Stimulated activated CD8-positive, alpha-beta memory T cell treated with anti-CD3 and anti-CD28 coated beads, Interleukin-7, amount 100 ng/mL, for 1 hour (primary cell): ENCODE results near the gene HBP1.
"Not testable (repeated sequence)": the region's sequence is repeated elsewhere in the genome, so short reads cannot be mapped to it uniquely, and the experiment has no call there.

Experiments used
- DNase-seq, 2 donors: peaks; one replicate each; pipeline ENCODE4 v3.0.0-alpha.2; 2020; ENCODE audit warnings: low read depth in 2 of 2

The HBP1 gene, protein sequence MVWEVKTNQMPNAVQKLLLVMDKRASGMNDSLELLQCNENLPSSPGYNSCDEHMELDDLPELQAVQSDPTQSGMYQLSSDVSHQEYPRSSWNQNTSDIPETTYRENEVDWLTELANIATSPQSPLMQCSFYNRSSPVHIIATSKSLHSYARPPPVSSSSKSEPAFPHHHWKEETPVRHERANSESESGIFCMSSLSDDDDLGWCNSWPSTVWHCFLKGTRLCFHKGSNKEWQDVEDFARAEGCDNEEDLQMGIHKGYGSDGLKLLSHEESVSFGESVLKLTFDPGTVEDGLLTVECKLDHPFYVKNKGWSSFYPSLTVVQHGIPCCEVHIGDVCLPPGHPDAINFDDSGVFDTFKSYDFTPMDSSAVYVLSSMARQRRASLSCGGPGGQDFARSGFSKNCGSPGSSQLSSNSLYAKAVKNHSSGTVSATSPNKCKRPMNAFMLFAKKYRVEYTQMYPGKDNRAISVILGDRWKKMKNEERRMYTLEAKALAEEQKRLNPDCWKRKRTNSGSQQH

GRCh38 chr7:107168233-107169119 lies at the start of gene HBP1:
HBP1 (plus strand) TSS chr7:107169003; CDS start chr7:107179894, 10,891 bp downstream.
- DNase-seq, result peak; percentile 96

DNA sequence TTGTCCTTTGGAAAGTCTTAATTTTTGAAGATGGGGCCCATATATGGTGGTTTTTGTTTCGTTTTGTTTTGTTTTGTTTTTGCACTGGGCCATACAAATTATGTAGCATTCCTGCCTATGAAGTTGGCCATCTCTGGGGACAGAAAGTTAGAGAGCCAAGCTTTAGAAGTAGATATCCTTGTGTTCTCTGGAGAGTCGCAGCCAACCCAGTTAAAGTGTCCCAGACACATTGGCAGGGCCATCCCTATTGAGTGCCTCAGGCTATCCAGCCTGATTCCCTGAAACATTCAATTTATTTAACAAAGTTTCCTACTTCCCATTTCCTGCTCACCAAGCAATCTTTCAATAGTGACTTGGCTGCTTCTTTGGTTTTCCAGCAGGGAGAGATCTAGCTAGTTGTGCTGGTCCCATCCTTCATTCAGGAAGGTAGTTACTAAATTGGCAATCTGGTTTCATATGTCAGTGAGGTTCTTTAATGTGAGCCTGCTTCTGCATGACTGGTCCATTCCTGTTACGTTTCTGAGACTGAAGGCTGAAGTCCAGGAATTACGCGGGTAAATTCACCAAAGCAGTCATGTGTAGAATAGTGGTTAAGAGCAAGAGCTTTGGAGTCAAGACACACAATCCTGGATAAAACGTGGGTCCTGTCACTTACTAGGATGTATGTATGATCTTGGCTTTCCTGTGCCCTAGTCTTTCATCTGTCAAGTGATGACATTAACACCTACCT lies 49.3 kb upstream of the HBP1 start:
- DNase-seq, result no peak

- DNase-seq, result no peak
Observed at GRCh38 chr7:107122486-107122911, 46.3 kb upstream of the HBP1 start.

- no peak for DNase-seq
Observed at GRCh38 chr7:107123392-107123791, 45.4 kb upstream of the HBP1 start.

DNA sequence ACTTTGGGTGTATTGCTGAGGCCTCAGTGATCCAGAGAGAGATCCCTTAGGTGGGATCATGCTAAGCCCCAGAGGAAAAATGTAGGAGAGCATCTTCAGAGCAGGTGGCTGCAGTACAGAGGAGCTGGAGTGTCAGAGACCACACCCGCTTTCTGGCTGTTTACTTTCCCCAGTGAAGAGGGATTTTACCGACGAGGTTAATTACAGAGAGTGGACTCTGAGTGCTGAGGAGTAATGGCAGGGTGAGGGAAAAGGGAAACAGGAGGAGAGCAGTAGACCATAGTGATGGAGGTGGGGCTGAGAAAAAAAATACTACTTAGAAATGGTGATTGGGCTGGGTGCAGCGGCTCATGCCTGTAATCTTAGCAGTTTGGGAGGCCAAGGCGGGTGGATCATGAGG lies 43.3 kb upstream of the HBP1 start:
- no peak for DNase-seq

DNA sequence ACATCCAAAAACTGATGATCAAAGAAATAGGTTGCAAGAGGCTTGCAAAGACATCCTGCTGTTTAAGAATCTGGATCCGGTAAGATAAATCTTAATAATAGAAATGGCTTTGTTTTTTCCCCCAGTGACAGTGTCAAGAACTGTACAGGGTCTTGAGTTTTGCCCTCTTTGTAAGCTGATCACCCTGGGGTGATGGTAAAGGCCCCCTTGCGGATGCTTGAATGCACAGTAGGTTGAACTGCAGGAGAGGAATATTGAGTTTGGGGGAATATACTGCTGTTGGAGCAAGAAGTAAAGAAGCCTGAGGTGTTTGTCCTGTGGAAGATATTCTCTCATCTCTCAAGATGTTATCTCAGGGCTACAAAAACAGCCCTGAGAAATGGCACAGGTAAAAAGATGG lies 40.6 kb upstream of the HBP1 start:
- no peak for DNase-seq

DNA sequence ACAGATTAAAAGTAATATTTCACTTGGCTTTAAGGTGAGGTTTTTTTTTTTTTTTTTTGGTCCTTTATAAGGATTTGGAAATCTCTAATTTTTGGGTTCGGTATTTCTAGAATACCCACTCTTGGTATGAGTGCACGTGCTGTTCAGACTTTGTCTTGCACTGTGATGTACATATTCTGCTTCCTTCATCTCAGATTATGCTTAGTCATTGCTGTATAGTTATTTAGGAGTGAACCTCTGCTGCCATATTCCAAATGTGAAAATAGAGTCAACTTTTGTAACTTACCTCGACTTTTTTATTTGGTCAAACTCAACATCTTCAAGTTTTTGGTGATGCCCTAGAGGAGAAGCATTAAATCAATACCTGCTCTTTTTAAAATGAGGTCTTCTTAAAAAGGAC lies 40.1 kb upstream of the HBP1 start:
- DNase-seq, result no peak

DNA sequence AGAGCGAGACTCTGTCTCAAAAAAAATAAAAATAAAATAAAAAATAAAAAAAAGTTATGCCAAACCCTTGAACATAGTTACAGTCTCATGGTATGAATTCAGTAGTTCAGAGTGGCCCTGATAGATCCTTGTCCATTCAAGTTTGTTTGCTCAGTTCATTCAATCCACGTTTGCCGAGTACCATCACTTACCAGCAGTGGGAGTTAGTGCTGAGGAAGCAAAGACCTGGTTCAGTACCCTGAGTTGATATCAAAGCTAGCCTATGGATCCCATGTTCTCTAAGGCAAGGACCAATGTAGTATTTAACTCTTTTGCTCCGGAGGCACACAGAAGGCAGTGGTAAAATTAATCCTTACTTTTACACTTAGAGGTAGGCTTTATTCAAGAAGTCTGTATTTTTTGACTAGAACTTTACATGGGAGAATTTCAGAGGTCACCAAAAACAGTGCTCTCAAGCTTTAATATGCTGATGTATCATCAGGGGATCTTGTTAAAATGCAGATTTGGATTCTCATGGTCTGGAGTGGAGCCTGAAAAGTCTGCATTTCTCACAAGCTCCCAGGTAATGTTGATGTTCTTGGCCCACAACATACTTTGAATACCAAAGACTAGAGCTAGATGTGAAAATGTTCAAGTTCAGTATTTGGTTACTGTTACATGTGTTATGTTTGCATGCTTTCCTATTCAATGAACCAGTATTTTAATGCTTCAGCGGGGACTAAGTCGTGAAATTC lies 38.1 kb upstream of the HBP1 start:
- no peak for DNase-seq

DNA sequence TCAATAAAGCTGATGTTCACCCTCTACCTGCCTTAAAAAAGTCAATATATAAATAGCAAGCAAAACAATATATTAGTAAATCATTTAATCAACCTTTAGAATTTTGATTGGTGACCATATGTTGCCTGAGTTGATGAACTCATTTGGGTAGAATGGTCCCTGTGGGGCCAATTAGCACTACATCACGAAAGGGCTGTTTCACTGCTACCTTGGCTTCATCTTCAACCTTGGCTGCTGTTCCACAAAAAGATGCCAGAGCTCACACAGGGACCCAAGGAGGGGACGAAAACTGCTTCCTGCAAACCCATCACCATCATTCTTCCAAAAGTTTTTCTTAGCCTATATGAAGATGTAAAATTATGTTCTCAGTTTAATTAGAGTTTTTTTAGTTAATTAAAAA lies 35.4 kb upstream of the HBP1 start:
- no peak for DNase-seq

DNA sequence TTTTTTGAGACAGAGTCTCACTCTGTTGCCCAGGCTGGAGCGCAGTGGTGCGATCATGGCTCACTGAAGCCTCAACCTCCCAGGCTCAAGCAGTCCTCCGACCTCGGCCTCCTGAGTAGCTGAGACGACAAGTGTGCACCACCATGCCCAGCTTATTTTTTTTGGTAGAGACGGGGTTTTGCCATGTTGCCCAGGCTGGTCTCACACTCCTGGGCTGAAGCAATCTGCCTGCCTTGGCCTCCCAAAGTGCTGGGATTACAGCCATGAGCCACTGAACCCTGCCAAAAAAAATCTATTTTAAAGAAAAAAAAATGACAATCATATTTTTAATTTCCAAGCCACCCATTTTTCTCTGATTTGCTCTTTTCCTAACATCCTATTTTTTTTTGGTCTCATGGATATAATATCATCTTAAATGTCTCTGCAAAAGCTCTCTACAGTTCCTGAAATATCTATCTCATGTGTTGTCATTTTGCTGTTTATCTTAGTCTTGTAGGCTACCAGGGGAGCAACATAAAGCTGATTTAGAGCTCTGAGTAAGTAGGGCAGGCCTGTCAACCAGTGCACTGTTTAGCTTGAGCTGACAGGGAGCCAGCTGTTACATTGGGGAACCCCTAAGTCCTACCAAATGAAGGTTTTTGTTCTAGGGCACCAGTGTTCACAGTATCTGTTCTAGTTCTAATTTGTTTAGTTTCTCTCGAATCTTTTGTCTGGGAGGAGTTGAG lies 29.9 kb upstream of the HBP1 start:
- DNase-seq, result no peak

DNA sequence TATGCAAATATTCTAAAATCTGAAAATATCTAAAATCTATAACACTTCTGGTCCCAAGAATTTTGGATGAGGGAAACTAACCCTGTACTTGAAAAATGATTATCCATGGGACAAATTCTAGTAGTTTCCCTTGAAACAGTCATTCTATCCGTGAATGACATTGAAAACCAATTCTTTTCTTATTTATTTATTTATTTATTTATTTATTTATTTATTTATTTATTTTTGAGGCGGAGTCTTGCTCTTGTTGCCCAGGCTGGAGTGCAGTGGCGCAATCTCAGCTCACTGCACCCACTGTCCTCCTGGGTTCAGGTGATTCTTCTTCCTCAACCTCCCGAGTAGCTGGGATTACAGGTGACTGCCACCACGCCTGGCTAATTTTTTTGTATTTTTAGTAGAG lies 24.9 kb upstream of the HBP1 start:
- DNase-seq, result not testable (repeated sequence)

DNA sequence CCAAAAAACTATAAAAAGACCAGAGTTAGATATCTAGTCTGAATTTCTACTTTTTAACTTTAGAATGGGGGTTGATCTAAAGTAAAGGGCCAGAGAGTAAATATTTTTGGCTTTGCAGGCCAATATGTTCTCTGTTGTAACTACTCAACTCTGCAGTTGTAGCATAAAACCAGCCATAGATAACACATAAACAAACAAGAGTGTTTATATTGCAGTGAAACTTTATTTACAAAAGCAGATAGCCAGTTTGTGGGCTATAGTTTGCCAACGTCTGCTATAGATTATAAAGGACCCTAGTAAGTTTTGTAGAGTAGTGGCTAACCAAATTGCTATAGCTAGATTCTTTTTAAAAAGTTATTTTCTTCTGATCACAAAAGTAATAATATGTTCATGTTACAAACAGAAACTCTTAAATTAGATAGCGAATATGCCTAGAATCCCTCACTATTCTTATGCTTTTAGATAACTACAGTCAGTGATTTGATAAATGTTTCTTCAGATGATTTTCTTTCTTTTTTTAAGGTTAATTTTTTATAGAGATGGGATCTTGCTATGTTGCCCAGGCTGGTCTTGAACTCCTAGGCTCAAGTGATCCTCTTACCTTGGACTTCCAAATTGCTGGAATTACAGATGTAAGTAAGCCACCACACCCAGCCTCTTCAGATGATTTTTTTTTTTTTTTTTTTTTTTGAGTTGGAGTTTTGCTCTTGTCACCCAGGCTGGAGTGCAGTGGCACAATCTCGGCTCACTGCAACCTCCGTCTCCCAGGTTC lies 23.6 kb upstream of the HBP1 start:
- no peak for DNase-seq

DNA sequence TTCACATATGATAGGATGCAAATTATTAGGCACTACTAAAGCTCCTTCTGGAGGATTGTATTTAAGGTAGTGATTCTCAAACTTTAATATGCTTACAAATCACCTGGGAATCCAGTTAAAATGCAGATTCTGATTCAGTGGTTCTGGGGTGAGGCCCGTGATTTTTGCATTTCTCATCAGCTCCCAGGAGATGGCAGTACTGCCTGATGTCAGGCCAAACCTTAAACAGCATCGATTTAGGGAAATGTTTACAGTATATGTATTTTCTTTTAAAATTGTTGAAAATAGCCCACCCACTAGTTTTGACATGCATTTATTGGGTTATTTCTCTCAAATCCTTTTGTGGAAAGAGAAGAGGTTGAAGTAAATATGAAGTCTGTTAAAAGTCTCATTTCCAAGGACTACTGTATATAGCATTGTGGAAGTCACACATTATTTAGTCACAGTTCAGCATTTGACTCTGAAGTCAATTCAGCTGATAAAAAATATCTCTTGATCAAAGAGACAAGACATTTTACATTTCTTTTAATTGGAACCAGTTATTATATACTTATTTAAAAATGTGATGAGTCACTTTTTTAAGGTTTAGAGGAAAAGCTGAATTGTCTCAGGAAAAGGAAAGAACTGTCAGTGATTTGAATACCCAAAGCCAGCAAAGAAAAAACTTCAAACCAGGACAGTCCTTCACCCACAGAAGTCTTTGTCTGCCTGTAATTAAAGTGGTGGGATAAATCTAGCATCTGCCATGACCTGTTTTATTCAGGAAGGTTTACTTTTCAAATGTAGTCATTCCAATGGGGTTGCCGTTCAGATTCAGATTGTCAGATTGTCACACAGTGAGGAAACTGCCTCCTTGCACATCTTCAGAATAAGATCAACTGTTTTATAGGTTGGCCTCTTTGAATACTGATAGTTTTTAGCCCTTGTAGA lies 21.1 kb upstream of the HBP1 start:
- DNase-seq, result no peak

- no peak for DNase-seq
Observed at GRCh38 chr7:107148721-107149120, 20.1 kb upstream of the HBP1 start.

- DNase-seq, result no peak
Observed at GRCh38 chr7:107149863-107150262, 18.9 kb upstream of the HBP1 start.

DNA sequence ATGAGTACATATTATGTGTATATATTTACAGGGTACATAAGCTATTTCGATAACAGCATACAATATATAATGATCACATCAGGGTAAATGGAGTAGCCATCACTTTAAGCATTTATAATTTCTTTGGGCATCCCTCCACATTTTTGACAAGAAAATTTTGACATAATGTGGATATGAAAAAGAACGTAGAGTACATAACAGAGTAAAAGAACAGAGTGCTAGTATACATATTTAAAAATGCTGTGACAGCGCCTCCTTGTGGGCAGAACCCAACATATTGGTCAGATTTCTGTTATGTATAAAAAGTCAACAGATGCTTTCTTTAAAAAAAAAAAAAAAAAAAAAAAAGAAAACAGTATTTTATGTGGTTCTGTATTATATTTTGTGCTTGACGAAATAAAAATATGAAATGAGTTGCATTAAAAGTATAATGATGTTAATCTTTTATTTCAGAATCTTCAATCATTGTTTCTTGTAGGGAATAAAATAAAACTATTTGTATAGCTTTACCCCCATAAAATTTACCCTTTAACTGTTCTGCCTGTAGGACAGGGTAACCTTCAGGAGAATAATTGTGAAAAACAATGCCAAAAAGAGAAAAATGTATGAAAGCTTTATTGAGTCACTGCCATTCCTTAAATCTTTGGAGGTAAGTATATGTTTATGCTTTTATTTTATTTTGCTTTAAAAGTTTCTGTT lies 18.3 kb upstream of the HBP1 start:
- peak; percentile 45 to 72 for DNase-seq

DNA sequence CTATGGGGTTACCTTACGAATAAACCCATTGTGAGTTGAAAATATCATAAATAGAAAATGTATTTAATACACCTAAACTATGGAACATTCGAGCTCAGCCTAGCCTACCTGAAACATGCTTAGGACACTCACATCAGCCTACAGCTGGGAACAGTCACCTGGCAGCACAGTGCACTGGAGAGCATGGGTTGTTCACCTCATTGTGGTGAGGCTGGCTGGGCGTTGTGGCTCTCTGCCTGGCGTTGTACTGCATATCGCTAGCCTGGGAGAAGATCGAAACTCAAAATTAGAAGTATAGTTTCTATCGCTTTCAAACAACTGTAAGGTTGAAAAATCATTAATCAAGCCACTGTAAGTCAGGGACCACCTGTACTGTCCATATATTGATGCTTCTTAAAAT lies 17.3 kb upstream of the HBP1 start:
- no peak for DNase-seq

GRCh38 chr7:107152011-107152410 lies 16.8 kb upstream of the HBP1 start:
- DNase-seq, result no peak
